ENCODE measurements around the gene CKLF.
A peak's percentile ranks its signal among the peaks of the same experiment; 100 is the strongest.
"Not testable (repeated sequence)": the region's sequence is repeated elsewhere in the genome, so short reads cannot be mapped to it uniquely, and the experiment has no call there.

CKLF gene

GRCh38 chr16:66544016-66544757, 8.2 kb upstream of the CKLF start:
- DNase-seq: no peak

- no peak for DNase-seq
Observed at GRCh38 chr16:66547101-66547989, 5.0 kb upstream of the CKLF start.

GRCh38 chr16:66548068-66548467, 4.3 kb upstream of the CKLF start:
- no peak for DNase-seq

GRCh38 chr16:66548868-66549267, 3.5 kb upstream of the CKLF start:
- DNase-seq: no peak

GRCh38 chr16:66549284-66550131, 2.9 kb upstream of the CKLF start, which contains the start of gene TK2:
Gene TK2 (minus strand): TSS chr16:66550122. CDS start chr16:66550061, 61 bp downstream.
- peak; percentile 67 for DNase-seq

- DNase-seq: peak; percentile 52
Observed at GRCh38 chr16:66551348-66551759, 1.0 kb upstream of the CKLF start.

- DNase-seq: no peak
Observed at GRCh38 chr16:66551788-66552285, 539 bp upstream of the CKLF start.

GRCh38 chr16:66553223-66553622, 847 bp downstream of the CKLF start:
- no peak for DNase-seq

- no peak for DNase-seq
Observed at GRCh38 chr16:66554021-66554420, 1.6 kb downstream of the CKLF start.

GRCh38 chr16:66554495-66554894, 2.1 kb downstream of the CKLF start:
- DNase-seq: no peak

- no peak for DNase-seq
Observed at GRCh38 chr16:66560107-66560506, 7.7 kb downstream of the CKLF start.

- no peak for DNase-seq
Observed at GRCh38 chr16:66561381-66562080, 9.2 kb downstream of the CKLF start.

GRCh38 chr16:66562409-66562808, 10.0 kb downstream of the CKLF start:
- DNase-seq: no peak

GRCh38 chr16:66562986-66563385, 10.6 kb downstream of the CKLF start:
- no peak for DNase-seq

GRCh38 chr16:66563574-66564334, 11.4 kb downstream of the CKLF start:
- DNase-seq: no peak

GRCh38 chr16:66566051-66566901, 13.9 kb downstream of the CKLF start, which contains the start of gene CMTM1:
Gene CMTM1 (plus strand): TSS chr16:66566439. CDS start chr16:66566514, 75 bp downstream.
- DNase-seq: no peak

GRCh38 chr16:66567270-66567669, 14.9 kb downstream of the CKLF start:
- DNase-seq: not testable (repeated sequence)

GRCh38 chr16:66568355-66568754, 16.0 kb downstream of the CKLF start:
- DNase-seq: no peak

GRCh38 chr16:66569131-66569530, 16.8 kb downstream of the CKLF start:
- no peak for DNase-seq

- DNase-seq: no peak
Observed at GRCh38 chr16:66569827-66570405, 17.5 kb downstream of the CKLF start.
